ENCODE data around the gene CHN1.
A peak's percentile ranks its signal among the peaks of the same experiment; 100 is the strongest.

Gene CHN1, protein sequence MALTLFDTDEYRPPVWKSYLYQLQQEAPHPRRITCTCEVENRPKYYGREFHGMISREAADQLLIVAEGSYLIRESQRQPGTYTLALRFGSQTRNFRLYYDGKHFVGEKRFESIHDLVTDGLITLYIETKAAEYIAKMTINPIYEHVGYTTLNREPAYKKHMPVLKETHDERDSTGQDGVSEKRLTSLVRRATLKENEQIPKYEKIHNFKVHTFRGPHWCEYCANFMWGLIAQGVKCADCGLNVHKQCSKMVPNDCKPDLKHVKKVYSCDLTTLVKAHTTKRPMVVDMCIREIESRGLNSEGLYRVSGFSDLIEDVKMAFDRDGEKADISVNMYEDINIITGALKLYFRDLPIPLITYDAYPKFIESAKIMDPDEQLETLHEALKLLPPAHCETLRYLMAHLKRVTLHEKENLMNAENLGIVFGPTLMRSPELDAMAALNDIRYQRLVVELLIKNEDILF

DNA sequence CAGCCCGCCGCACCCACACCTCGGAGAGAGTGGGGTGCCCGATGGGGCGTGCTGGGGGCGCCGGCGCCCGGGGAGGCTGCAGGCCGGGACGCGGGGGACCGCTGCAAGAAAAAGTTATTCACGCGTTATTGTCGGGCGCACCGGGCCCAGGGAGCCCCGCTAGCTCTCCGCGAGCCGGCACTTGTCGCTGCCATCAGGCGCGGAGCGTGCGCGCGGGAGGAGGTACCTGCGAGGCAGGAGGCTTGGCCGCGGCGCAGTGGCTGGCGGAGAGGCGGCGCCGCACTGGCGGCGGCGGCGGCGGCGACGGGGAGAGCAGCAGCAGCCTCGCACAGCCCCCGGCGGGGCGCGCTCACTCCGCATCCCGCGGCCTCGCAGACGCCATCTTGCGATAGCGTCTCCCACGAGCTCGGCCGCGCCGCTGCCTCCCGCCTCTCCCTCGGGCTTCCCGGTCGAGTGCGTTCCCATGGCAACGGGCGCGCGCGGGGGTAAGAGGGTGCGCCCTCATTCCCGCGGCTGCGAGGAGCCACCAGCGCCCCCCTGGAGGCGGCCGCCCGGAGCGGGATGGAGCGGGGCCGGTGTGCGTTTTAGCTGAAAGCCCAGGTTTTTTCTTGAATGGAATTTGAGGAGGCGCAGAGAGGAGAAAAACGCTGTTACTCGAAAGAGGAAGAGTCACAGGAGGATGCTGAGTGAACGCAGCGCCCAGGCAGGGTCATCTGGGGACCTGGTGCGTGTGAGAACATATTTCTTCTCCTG lies at the start of gene CHN1:
Gene CHN1, minus strand, starts transcription at position 402 of the 753 bp plus-strand sequence. CDS start 469 bp downstream, outside the sequence.
- DNase-seq: peak; percentile 55
- in situ Hi-C loops (cut with MboI; ENCODE audit: low pct_unique_long_range_greater_than_20kb, low sequenced_read_pairs): no loop called here

DNA sequence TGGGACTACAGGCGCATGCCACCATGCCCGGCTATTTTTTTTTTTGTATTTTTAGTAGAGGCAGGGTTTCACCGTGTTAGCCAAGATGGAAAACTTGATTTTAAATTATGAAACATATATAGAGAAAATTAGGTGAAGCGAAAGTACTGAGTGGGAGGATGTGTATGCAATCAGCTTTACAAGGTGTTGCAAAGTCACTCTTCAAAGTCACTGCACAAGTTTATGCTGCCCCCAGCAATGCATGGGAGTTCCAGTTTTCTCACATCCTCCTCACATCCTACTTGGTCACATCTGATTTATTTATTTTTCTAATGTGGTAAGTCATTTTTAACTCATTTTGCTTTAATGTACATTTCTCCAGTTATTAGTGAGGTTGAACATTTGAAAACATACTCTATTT lies 49.2 kb upstream of the CHN1 start:
- DNase-seq: no peak
- in situ Hi-C loops (cut with MboI; ENCODE audit: low pct_unique_long_range_greater_than_20kb, low sequenced_read_pairs): no loop called here

DNA sequence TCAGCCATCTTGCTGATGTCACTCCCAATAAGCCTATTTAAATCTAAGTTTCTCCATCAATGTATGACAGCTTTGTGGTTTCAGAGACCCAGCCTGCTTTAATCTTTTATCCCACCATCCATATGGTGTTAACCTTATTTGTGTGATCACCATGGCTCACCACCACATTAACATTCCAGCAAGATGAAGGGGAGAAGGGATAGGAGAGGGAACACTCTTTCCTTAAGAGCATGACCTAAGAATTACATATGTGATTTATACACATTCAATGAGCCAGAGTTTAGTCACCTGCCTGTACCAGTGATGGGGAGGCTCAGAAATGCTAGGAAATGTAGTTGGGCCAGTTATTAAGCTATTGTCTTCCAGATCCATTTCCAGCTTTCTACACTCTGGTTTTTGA lies 44.5 kb upstream of the CHN1 start:
- in situ Hi-C loops (cut with MboI; ENCODE audit: low pct_unique_long_range_greater_than_20kb, low sequenced_read_pairs): no loop called here
- no peak for DNase-seq

DNA sequence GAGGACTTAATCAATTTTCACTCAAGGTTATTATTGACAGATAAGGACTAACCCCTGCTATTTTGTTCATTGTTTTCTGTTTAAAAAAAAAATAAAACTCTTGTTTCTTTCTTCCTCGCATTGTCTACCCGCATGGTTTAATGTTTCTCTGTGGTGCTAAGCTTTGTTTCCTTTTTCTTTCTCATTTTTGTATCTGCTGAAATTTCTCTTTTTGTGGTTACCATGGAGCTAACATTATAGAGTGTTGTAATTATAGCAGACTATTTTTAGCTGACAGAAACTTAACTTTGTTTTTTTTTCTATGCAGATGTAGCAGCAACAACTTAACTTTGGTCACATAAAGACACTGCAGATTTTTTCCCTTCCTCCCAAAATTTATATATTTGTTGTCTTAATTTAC lies 43.1 kb upstream of the CHN1 start:
- in situ Hi-C loops (cut with MboI; ENCODE audit: low pct_unique_long_range_greater_than_20kb, low sequenced_read_pairs): no loop called here
- DNase-seq: no peak

DNA sequence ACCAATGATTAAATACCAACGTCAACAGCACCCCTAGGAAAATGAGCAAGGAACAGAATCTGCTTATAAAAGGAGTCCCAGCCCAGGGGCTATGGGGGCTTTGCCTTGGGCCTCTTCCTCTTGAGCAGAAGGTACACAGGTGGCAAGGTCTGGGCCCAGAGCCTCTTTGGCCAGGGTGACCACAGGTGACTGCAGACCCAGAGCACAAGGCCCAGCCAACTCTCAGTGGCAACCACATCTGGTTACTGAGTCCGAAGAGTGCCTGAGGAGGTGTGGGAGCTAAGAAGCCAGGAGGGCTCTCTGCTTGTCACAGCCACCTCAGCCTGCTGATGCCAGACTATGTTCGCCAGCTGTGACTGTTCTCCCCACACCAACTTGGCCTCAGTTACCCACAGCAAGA lies 34.3 kb upstream of the CHN1 start:
- in situ Hi-C loops (cut with MboI; ENCODE audit: low pct_unique_long_range_greater_than_20kb, low sequenced_read_pairs): no loop called here
- DNase-seq: no peak

DNA sequence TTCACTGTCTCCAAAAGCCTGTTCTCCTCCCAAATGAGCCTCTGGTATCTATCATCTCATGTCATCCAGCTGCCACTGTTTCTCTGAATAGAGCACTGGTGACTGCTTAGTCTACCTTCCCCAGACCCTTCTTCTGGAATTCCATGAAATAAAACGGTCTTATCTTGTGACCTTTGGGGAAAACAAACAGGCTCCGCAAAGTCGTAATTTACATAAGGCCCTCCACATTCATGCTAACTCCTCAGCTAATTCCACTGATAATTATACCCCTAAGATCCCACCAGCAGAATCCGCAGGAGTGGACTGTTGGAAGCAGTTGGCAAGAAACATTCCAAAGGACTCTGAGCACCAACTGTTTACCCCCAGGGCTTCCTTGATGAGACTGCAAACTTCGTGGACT lies 33.9 kb upstream of the CHN1 start:
- in situ Hi-C loops (cut with MboI; ENCODE audit: low pct_unique_long_range_greater_than_20kb, low sequenced_read_pairs): no loop called here
- DNase-seq: no peak

DNA sequence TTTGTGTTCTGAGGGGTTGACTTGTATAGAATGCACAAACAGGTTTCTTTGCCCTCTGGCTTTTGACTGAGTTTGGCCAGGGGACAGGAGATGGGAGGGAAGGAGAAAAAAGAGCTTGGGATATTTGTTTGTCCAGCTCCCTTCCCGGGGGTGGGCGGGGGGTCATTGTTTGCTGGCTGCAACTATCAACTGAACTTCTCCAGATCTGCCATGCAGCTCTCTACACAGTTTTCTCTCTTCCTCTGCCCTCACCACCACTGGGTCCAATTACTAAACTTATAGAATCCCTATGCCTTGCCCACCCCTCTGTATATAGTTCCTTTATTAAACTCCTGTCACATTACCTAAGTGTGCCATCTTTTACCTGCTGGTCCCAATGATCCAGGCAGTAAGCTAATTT lies 32.8 kb upstream of the CHN1 start:
- in situ Hi-C loops (cut with MboI; ENCODE audit: low pct_unique_long_range_greater_than_20kb, low sequenced_read_pairs): no loop called here
- no peak for DNase-seq

DNA sequence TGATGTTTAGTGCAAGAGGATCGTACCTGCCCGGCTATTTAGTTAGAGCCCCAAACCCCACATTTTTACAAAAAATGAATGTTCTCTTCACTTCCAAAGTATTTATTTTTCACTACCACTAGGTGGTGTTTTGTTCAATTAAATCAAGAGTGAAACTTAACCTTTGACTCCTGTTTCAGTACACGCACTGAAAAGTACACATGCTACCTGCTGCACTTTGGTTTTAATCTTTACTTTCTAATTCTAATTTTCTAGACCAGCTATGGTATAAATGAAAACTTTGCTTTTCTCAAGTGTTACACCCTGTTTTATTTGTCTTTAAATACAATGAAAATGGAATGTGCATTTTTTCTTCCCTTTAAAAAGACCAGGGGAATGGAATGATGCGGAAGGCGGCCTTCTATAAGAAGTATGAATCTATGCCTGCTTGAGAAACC lies 31.4 kb upstream of the CHN1 start:
- in situ Hi-C loops (cut with MboI; ENCODE audit: low pct_unique_long_range_greater_than_20kb, low sequenced_read_pairs): no loop called here
- DNase-seq: peak; percentile 17

DNA sequence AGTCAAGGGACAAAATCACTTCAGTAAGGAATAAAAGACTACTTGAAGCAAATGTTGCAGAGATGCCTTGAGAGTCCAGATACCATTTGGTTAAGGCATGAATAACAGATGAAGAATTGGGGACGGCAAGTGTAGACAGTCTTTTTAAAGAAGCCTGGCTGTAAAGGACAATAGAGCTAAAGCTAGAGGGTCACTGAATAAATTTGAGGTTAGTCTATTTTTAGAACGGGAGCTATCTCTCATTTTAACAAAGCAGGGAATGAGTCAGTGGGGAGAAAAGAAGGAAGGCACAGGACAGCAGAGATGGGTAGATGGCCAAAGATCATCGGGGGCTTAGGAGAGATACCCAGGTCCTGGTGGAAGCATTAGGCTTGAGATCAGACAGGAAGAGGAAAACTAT lies 30.6 kb upstream of the CHN1 start:
- DNase-seq: no peak
- in situ Hi-C loops (cut with MboI; ENCODE audit: low pct_unique_long_range_greater_than_20kb, low sequenced_read_pairs): no loop called here

DNA sequence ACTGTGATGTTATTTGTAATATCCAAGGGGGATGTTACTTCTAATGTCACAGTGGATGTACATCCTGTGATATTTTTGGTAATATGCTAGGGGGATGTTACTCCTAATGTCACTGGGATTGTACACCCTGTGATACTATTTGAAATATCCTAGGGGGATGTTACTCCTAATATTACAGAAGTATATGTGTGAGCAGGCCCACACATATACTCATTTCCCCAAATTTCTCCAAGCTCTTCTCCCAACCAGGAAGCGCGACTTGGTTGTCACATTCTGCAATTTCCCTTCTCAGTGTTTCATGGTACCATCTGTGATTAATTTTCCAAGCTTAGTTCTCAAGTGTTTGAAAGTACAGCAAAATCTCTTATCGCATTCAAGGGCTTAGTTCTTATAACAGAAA lies 29.5 kb upstream of the CHN1 start:
- in situ Hi-C loops (cut with MboI; ENCODE audit: low pct_unique_long_range_greater_than_20kb, low sequenced_read_pairs): no loop called here

DNA sequence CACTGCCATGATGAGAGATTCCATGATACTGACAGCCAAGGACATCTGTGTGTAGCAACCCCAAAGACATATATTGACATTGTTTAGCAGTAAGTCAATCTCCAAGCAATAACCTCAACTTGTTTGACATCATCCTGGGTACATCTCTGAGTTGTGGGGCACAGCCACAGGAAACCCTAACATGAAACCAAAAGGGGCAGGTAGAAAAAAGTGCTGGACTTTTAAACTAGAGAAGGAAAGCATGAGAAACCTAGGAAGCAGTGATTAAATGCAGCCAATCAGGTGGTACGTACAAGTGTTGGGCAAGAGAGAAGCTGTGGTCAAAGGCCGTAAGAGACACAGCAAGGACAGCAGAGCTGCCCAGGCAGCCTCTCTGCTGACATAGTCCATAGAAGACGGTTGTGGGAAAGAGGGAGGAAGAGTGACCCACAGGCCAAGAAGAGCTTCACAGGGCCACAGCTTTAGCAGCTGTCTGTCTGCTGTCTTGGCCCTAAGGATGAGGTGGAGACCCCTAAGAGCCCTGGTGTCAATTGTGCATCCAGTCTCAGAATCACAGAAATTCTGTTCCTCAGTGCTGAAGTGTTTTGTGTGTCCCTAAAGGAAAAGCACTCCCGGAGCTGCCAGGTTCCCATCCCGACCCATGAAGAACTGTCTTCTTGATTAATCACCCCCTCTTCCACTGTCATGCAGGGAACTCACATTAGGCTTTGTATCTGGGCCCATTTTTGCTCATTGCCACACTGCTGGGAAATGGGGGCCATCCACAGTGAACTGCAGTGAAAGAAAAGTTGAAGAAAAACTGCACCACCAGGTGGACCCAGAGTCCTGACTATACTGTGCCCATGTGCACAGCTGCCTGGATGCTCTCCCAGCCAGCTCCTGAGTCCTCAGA lies 25.4 kb upstream of the CHN1 start:
- peak; percentile 57 for DNase-seq
- in situ Hi-C loops (cut with MboI; ENCODE audit: low pct_unique_long_range_greater_than_20kb, low sequenced_read_pairs): no loop called here

More for the DNA sequence above, 29.5 kb upstream of the CHN1 start:
- no peak for DNase-seq

DNA sequence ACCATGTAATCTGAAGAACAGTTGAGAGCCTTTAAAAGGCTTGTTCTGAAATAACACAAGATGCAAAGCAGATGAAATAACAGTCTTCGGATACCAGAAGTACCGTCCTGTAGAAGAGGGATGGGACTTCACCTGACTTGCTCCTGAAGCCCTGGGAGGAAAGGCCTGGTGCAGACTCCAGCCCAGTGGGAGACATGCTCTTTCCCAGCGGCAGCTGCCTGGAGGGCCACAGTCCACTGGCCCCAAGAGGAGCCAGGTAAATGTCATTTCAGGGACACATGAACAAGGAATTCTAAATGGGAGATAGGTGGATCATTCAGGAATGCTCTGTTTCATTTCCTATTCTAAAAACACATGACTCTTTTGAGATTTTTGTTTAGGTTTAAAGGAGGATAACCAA lies 22.6 kb upstream of the CHN1 start:
- no peak for DNase-seq
- in situ Hi-C loops (cut with MboI; ENCODE audit: low pct_unique_long_range_greater_than_20kb, low sequenced_read_pairs): no loop called here

DNA sequence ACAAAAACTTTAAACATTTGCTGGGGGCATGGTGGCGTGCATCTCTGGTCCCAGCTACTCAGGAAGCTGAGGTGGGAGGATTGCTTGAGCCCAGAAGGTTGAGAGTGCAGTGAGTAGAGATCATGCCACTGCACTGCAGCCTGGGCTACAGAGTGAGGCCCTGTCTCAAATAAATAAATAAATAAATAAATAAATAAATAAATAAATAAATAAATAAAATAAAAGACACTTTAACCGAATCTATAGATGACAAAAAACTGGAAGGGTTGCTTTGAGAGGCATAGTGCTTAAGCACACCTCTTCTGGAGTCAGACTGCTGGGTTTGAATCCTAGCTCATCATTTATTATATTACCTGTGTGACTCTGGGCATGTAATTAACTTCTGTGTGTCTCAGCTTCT lies 21.2 kb upstream of the CHN1 start:
- DNase-seq: no peak
- in situ Hi-C loops (cut with MboI; ENCODE audit: low pct_unique_long_range_greater_than_20kb, low sequenced_read_pairs): no loop called here

DNA sequence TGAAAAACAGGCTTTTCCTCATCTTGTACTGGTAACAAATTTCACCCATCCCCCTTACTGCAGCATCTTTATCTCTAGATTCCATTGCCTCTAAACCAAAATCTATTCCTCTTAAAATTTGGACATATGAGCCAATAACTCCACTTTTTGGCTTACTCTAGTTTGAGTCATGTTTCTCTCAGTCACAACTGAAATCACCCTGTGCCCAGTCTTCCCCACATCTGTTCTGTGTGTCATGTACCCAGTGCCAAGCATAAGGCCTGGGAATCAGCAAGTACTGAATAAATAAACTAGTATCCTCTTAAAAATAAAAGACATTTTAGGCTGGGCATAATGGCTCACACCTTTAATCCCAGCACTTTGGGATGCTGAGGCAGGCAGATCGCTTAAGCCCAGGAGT lies 20.8 kb upstream of the CHN1 start:
- in situ Hi-C loops (cut with MboI; ENCODE audit: low pct_unique_long_range_greater_than_20kb, low sequenced_read_pairs): no loop called here
- DNase-seq: no peak

DNA sequence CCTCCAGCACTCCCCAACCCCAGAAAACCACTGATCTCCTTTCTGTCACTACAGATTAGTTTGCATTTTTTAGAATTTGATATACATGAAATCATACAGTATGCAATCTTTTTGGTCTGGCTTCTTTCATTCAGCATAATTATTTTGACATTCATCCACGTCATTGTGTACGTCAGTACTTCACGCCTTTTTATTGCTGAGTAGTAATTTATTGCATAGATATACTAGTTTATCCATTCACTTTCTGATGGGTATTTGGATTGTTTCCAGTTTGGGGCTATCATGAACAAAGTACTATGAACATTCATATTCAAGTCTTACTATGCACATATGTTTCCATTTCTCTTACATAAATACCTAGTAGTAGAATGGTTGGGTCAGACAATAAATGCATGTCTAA lies 20.1 kb upstream of the CHN1 start:
- in situ Hi-C loops (cut with MboI; ENCODE audit: low pct_unique_long_range_greater_than_20kb, low sequenced_read_pairs): no loop called here

DNA sequence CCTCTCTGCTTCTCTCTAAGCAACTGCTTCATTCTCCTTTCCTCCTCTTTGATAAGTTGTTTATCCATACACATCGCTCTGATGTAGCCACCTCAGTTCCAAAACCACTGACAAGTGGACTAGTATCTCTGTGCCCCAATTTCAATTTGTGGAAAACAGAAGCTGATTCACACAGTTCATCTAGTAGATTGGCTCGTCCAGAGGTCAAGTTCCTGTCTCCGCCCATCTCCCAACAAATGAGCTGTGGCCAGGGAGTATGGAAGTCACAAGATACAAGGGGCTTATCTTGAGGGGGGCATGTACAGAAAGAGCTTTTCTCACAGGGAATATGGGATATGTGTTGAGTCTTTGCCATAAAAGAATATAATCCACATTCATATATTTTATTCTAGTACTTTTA lies 17.7 kb upstream of the CHN1 start:
- DNase-seq: no peak
- in situ Hi-C loops (cut with MboI; ENCODE audit: low pct_unique_long_range_greater_than_20kb, low sequenced_read_pairs): no loop called here

More for the DNA sequence above, 20.1 kb upstream of the CHN1 start:
- DNase-seq: no peak

DNA sequence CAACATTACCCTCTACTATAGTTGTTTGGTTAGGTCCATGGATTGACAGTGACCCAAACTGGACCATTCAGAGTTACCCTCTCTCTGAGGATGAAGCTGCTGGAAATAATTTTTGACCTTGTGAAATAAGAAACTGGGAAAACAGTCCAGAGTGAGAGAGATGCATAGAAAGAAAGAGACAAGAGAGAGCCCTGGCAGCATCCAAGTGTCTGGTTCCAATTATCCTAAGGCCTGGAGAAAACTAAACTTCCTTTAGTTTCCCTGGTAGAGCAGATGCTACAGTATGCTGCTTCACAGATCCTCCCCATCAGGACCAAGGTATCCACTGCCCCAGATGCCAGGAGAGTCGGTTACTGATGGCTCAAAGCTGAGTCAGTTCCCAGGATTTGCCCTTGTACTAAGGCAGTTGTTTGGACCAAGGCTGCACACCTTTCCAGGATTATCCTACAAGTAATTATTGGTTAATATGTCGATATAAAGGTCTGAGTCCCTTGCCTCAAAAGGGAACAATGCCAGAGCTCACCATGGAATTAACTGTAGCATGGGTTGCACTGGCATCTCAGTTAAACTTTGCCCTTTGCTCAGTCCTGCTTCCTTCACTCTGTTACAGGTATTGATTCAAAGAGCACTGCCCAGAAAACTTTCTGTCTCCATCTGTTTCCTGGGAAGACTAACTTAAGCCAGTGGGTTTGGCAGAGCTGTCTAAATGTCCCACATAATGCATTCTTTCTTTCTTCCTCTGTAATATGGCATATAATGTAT lies 14.6 kb upstream of the CHN1 start:
- in situ Hi-C loops (cut with MboI; ENCODE audit: low pct_unique_long_range_greater_than_20kb, low sequenced_read_pairs): no loop called here
- DNase-seq: no peak

DNA sequence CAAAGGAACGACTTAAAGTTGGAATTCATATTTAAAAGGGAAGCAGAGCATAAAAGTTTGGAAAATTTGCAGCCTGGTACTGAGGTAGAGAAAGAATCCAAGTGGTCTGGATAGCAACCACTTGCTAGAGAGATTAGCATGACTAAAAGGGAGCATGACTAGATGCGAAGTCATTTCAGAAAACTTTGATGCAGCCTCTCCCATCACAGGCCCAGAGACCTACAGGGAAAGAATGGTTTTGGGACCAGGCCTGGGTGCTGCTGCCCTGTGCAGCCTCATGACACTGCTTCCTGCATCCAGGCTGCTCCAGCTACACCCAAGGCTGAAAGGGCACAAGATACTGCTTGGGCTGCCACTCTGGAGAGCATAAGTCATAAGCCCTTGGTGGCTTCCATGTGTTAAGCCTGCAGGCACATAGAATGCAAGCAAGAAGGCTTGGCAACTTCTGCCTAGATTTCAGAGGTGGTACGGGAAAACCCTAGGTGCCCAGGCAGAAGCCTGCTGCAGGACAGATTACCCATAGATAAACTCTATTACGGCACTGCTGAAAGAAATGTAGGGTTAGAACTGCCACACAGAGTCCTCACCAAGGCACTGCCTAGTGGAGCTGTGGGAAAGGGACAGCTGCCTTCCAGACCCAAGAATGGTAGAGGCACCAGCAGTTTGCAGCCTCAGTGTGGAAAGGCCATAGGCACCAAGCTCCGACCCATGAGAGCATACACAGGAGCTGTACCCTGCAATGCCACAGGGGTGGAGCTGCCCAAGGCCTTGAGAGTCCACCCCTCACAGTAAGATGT lies 12.6 kb upstream of the CHN1 start:
- in situ Hi-C loops (cut with MboI; ENCODE audit: low pct_unique_long_range_greater_than_20kb, low sequenced_read_pairs): no loop called here
- no peak for DNase-seq

Measured in KBM-7 (cell line).